Stimulated activated CD4-positive, alpha-beta T cell treated with anti-CD3 and anti-CD28 coated beads, Interleukin-2, amount 100 ng/mL, for 24 hours (primary cell): ENCODE results near the gene CXCL9.
"Not testable (repeated sequence)": the region's sequence is repeated elsewhere in the genome, so short reads cannot be mapped to it uniquely, and the experiment has no call there.

Source experiments
- DNase-seq, 2 donors: peaks; one replicate each; pipeline ENCODE4 v3.0.0-alpha.2; 2020

CXCL9 gene

GRCh38 chr4:76011700-76012387, 4.5 kb upstream of the CXCL9 start:
- no peak for DNase-seq

GRCh38 chr4:76011018-76011670, 3.8 kb upstream of the CXCL9 start:
- no peak for DNase-seq

GRCh38 chr4:76010576-76010975, 3.3 kb upstream of the CXCL9 start:
- DNase-seq = no peak

DNA sequence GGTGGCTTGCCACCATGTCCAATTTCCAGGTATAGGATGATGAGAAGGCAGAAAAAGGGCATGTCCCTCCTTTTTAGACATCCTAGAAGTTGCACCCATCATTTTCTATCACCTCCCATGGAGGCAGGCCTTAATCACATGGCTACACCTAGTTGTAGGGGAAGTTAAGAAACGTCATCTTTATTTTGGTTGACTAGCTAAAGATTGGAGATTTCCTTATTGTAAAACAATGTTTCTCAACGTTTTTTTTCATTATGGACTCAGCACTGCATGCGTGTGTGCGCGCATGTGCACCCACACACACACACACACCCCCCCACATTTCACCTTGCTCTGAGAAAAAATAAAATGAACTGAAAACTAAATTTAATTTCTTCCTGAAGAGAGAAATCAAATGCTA, 2.0 kb upstream of the CXCL9 start:
- DNase-seq = no peak

GRCh38 chr4:76003620-76004019, 3.7 kb downstream of the CXCL9 start:
- DNase-seq = no peak

DNA sequence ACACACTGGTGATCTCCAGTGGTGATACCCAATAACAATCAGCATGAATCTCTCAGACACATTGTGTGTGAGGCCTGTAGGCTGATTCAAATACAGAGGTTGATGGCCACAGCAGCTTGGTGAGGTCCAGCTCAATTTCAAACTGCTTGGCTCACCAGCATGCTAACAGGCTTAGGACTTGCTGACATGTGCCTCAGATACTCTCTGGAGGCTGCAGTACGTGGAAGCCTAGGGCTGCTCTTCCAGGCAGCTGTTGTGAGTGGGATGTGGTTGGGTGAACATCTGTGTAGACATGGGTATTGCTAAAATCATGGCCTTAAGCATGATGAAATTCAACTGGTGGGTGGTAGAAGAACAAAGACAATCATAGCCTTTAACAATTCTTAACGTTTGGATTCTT, 4.3 kb downstream of the CXCL9 start:
- no peak for DNase-seq

DNA sequence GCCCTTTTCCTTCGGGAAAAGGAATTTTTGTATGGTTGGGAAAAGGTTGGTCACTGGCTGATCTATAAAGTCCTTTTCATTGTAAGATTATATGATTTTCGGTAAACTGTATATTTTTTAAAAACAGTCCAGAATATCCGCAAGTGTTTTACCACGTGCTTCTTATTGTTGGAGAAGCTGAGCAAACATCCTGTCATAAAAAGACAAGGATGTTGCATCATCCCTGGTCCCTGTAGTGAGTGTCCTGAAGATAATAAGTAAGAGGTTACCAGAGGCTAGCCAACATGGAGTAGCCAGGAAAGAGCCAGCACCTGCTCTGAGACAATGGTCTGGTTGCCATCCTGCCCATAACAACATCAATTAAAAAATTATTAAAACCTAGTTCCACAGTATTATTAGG, 5.1 kb downstream of the CXCL9 start:
- no peak for DNase-seq

- DNase-seq = no peak
Measured at GRCh38 chr4:76001700-76002099, 5.6 kb downstream of the CXCL9 start.

DNA sequence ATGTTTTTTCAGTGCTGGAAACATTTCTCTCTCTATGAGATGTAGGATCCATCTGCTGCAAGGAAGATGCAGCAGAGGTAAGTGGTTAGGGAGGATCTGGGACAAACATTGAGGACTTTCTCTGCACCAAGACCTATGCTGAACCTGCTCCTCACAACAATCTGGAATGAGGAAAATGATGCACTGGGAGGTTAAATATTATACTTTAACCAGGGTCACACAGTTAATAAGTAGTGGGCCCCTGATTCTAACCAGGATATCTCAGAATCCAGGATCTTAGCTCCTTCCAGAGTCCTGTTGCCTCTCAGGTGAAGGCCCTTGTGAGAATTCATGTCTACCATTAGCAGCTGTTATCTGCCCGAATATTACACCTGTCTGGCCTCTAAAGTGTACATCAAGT, 7.0 kb downstream of the CXCL9 start:
- DNase-seq = no peak

GRCh38 chr4:75998525-75999147, 8.7 kb downstream of the CXCL9 start:
- DNase-seq = not testable (repeated sequence)

GRCh38 chr4:75997946-75998345, 9.4 kb downstream of the CXCL9 start:
- DNase-seq = no peak

DNA sequence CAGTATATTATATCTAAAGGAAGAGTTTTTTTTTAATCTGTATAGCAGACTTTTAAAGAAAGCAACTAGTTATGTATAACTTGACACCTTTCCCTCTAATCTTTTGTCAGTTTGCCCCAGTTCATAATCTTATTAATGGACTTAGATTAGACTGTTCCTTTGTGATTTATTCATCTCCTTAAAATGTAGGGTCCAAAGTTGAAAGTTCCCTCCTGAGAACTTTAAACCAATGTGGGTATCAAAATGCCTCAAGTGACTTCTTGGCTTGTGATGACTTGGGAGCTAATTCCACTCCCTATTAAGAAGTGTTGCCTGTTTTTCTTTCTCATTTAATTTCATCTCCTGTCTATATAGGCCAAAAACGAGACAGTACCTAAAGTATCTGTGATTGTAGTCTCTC, 10.2 kb downstream of the CXCL9 start:
- no peak for DNase-seq

- DNase-seq = peak in 1 of 2 donors; percentile 10
Measured at GRCh38 chr4:75995727-75996126, 11.6 kb downstream of the CXCL9 start.

DNA sequence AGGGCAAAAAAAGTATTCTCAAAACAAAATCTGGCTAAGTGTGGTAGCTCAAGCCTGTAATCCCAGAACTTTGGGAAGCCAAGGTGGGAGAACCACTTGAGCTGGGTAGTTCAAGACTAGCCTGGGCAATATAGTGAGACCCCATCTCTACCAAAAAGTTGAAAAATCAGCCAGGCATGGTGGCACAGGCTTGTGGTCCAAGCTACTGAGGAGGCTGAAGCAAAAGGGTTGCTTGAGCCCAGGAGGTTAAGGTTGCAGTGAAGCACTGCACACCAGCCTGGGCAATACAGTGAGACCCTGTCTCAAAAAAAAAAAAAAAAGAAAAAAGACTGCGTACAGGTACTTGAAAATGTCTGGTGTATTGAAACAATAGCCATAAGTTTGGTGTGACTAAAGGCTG, 14.8 kb downstream of the CXCL9 start:
- no peak for DNase-seq

GRCh38 chr4:75989846-75990528, 17.3 kb downstream of the CXCL9 start:
- no peak for DNase-seq

GRCh38 chr4:75985116-75985515, 22.2 kb downstream of the CXCL9 start:
- DNase-seq = no peak

DNA sequence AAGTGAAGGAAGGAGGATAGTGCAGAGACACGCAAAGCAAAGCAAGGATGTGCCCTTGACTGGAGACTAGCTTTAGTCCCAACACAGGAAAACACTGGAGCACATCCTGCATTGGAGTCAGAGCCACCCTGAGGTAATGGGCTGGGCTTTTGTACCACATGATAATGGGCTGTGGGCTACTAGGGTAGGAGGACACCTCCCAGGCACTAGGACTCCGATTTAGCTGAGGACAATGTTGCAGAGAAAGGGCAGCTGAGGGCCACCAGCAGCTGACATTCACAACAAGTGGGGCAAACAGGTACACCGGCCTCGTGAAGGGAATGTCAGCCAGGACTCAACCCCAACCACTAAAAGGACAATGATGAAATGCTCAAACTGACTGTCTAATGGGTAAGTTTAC, 26.7 kb downstream of the CXCL9 start:
- no peak for DNase-seq

GRCh38 chr4:75976177-75976576, 31.1 kb downstream of the CXCL9 start:
- DNase-seq = no peak

DNA sequence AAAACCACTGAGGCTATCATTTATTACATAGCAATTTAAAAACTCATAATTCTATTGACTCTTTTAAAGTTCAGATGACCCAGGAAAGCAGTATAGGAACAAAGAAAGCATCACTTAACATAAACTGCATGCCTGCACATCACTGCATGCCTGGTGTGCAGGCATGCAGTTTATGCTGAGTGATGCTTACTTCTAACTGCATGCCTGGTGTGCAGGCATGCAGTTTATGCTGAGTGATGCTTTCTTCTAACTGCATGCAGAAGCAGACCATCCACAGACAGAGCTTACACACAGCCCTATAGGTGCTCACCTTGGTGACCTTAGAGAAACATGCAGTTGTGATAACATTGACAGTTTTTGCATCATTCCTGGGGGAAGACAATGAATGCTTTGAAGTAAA, 33.5 kb downstream of the CXCL9 start:
- no peak for DNase-seq

DNA sequence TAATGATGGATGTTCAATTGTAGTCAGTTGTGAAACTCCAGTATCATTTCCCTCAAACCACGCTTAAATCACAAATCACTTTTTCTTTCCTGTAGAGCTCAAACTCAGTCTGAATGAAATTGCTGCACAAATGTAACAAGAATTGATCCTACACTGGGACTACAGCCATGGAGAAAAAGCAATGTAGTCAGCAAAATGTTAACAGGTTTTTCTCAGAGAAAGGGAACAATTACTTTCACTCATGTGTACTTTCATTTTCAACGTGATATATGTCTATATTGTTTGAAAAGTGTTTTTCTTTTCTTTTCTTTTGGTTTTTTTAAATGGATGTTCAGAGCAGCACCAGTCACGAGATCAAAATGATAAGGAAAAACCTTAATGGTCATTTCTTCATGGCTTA, 39.2 kb downstream of the CXCL9 start:
- no peak for DNase-seq

GRCh38 chr4:75963558-75963957, 43.8 kb downstream of the CXCL9 start:
- DNase-seq = no peak

DNA sequence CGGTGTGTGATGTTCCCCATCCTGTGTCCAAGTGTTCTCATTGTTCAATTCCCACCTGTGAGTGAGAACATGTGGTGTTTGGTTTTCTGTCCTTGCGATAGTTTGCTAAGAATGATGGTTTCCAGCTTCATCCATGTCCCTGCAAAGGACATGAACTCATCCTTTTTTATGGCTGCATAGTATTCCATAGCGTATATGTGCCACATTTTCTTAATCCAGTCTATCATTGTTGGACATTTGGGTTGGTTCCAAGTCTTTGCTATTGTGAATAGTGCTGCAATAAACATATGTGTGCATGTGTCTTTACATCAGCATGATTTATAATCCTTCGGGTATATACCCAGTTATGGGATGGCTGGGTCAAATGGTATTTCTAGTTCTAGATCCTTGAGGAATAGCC, 45.2 kb downstream of the CXCL9 start:
- DNase-seq = not testable (repeated sequence)

DNA sequence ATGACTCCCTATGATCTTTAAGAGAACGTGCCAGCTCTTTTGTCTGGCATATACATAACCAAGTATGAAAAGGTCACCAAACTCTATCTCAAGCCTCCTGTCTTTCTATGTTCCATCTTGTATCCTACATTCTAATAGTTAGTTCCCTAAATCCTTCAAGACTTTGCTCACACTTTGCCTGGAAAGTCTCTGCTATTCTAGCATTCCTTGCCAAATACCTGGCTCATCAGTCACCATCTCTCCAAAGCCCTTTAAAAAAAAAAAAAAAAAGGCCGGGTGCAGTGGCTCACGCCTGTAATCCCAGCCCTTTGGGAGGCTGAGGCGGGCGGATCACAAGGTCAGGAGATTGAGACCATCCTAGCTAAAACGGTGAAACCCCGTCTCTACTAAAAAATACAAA, 48.8 kb downstream of the CXCL9 start:
- DNase-seq = not testable (repeated sequence)

- not testable (repeated sequence) for DNase-seq
Measured at GRCh38 chr4:75954811-75955210, 52.5 kb downstream of the CXCL9 start.
